Measurements from ENCODE around the gene FAM131B.

DNA sequence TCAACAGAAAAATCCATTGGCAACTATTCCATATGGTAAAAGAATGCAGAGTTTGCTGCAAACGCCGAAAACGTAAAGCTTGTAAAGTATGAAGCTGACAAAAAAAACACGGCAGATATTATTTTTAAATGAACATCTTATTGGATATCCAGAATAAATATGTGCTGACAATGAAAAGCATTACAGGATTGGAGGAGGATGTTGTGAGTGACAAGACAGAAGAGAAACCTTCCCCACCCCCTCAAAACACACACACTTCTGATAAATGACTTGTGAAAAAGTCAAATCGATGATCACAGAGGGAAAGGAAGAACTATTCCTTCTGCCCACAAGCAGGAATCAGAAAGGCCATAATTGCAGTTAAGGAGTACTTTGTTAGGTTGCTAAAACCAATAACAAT, 14.6 kb downstream of the FAM131B start:
- TF ChIP-seq CTCF (IDR thresholded peaks at IDR 0.05) (no peak), POLR2AphosphoS5 (IDR thresholded peaks at IDR 0.05) (no peak), EP300 (IDR thresholded peaks at IDR 0.05) (no peak)
